ENCODE data around the gene AK2. TPM values are rescaled to one million over a fixed set of nuclear protein-coding genes. Genes with fewer than 3 reads are reported as not detected.
"Not testable (repeated sequence)": the region's sequence is repeated elsewhere in the genome, so short reads cannot be mapped to it uniquely, and the experiment has no call there.

Gene AK2
- total RNA-seq, 1 experiment from 2014 or later, result 204 TPM

- DNase-seq (ENCODE audit: low spot score), result peak; percentile 90
Measured at GRCh38 chr1:33055210-33056008, 18.7 kb upstream of the AK2 start.

- peak; percentile 71 for DNase-seq (ENCODE audit: low spot score)
Measured at GRCh38 chr1:33050221-33051076, 13.8 kb upstream of the AK2 start.

- no peak for DNase-seq (ENCODE audit: low spot score)
Measured at GRCh38 chr1:33049371-33049770, 12.7 kb upstream of the AK2 start.

- DNase-seq (ENCODE audit: low spot score), result no peak
Measured at GRCh38 chr1:33048426-33048825, 11.7 kb upstream of the AK2 start.

GRCh38 chr1:33047839-33048305, 11.2 kb upstream of the AK2 start:
- no peak for DNase-seq (ENCODE audit: low spot score)

DNA sequence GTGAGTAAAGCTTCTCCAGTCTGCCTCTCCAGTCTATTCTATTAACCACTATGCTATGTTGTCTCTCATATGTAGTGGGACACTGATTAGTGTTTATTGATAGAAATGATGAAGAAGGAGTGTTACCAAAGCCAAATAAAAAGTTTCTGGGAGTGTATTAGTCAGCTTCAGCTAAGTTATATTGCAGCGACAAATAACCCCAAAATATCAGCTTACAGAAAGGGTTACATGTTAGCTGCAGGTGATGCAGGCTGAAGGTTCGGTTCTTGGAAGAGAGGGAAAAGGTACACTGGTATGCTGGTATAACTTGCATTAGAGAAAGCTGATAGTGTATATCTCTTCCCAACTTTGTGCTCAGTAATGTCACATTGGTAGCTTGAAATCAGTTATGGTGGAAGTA, 10.6 kb upstream of the AK2 start:
- DNase-seq (ENCODE audit: low spot score), result no peak

DNA sequence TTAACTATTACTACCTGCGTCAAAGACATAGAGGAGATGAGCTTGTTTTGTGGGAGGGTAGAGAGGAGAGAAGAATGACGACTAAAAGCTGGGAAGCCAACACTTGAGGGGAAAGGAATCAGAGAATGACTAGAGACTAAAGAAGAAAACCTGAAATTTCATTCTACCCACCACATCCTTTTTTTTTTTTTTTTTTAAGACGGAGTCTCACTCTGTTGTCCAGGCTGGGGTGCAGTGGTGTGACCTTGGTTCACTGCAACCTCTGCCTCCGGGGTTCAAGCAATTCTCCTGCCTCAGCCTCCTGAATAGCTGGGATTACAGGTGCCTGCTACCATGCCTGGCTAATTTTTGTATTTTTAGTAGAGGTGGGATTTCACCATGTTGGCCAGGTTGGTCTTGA, 9.6 kb upstream of the AK2 start:
- DNase-seq (ENCODE audit: low spot score), result not testable (repeated sequence)

GRCh38 chr1:33045814-33046213, 9.1 kb upstream of the AK2 start:
- DNase-seq (ENCODE audit: low spot score), result no peak

GRCh38 chr1:33045246-33045645, 8.6 kb upstream of the AK2 start:
- DNase-seq (ENCODE audit: low spot score), result peak; percentile 32

GRCh38 chr1:33043267-33044092, 6.8 kb upstream of the AK2 start:
- no peak for DNase-seq (ENCODE audit: low spot score)

DNA sequence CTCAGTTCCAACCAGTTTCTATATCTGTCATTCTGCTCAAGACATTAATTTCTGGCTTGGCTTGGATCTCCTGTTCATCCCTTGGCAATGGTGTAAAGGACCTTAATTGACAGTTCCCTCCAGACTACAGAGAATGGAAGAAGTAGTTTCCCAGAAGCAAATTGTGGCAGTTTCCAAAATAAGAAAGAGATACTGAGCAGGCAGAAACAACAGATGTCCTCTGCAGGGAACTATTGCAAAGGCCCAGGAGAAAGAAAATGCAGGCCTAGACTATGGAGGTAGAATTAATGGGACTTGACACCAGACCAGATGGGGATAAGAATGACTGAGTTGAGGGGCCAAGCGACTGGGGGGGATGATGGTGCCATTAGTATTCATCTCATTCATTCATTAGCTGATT, 6.1 kb upstream of the AK2 start:
- no peak for DNase-seq (ENCODE audit: low spot score)

DNA sequence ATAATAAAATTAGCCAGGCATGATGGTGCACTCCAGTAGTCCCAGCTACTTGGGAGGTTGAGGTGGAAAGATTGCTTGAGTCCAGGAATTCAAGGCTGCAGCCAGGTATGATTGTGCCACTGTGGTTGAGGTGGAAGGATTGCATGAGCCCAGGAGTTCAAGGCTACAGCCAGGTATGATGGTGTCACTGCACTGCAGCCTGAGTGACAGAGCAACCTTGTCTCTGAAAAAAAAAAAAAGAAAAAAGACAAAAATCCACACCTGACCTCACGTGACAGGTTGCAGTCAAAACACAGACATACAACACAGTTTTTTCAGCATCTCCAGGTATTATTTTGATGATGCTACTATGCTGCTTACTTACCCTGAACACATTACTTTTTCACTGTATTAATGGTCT, 4.3 kb upstream of the AK2 start:
- DNase-seq (ENCODE audit: low spot score), result no peak

DNA sequence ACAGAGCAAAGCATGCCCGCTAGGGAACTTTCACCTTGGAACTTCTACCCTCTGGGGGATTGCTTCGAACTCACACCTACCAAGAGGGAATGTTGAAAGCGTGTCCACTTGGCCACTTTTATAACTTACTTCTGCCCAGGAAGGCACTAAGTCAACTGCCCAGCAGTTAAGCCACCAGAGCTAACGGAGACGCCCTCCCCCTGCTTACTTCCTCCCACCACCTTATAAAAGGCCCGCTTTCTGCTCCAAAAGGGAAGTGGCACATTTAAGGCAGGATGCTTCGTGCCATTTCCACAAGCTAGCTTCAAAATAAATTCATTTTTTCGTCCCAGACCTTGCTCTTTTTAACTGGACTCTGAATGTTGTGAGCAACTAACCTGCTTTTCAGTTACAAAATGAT, 3.2 kb upstream of the AK2 start:
- DNase-seq (ENCODE audit: low spot score), result no peak

GRCh38 chr1:33036051-33036525, 595 bp downstream of the AK2 start:
- peak; percentile 69 for DNase-seq (ENCODE audit: low spot score)

GRCh38 chr1:33032126-33032869, 4.4 kb downstream of the AK2 start:
- no peak for DNase-seq (ENCODE audit: low spot score)

- no peak for DNase-seq (ENCODE audit: low spot score)
Measured at GRCh38 chr1:33031506-33031905, 5.2 kb downstream of the AK2 start.

DNA sequence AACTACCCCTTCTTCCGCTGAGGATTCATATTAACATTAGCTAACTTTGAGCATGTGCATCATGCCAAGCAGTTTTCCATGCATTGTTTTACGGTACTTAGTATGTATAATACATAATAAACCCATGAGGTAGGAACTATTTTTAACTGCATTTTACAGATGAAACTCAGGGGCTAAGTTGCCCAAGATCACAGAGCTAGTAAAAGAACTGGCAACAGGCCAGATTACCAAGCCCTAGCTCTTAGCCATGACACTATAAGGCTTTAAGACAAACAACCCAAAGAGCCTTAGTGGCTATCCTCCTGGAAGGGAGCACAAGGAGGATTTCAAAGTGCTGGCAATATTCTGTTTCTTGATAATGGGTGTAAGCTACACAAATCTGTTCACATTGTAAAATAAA, 6.1 kb downstream of the AK2 start:
- no peak for DNase-seq (ENCODE audit: low spot score)

DNA sequence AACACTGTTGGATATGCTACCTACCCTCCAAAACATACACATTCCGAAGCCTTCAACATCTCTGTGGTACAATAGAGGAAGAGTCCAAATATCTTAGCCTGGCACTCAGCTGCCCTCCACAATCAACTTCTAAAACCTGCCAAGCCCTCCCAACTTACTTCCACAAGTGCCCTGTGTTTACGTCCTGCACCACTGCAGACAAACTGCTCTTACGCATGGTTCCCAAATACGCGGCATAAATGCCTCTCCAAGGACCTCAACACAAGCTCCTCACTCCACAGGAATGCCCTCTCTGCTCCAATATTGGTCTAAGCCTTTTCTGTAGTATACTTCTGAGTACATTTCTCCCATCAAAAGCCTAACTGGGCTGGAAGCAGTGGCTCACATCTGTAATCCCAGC, 6.8 kb downstream of the AK2 start:
- DNase-seq (ENCODE audit: low spot score), result no peak

- no peak for DNase-seq (ENCODE audit: low spot score)
Measured at GRCh38 chr1:33029209-33029608, 7.5 kb downstream of the AK2 start.

GRCh38 chr1:33025761-33026160, 10.9 kb downstream of the AK2 start:
- DNase-seq (ENCODE audit: low spot score), result no peak

- no peak for DNase-seq (ENCODE audit: low spot score)
Measured at GRCh38 chr1:33025180-33025569, 11.5 kb downstream of the AK2 start.

Measured in HT-29 (cell line).